HEK293 (cell line): Measurements from ENCODE around the gene KLHL5.

Experiments used
- CTCF ChIA-PET: fragments of 350-600 bp; formaldehyde crosslinking; extraction: SDS; loops from one replicate; lab custom pipeline; 2021; ENCODE audit warnings: antibody characterized with exemption; lab: Yijun Ruan, JAX
- POLR2A ChIA-PET: fragments of 300-600 bp; formaldehyde crosslinking; extraction: SDS; loops from one replicate; lab custom pipeline; 2020; ENCODE audit warnings: antibody characterized with exemption, inconsistent platforms; lab: Yijun Ruan, JAX
- H3K27ac ChIP-seq: fragments of 200-500 bp; sonication (Bioruptor generic); 2 replicates; pipeline ENCODE4 v1.5.1; 2014; ENCODE audit warnings: low read depth, low read length, control low read depth, inconsistent platforms; ENCODE audit errors: extremely low read depth
- H3K36me3 ChIP-seq, 2 experiments: fragments of 200-500 bp in 1 of 2; sonication (Bioruptor generic) in 1 of 2; 1 replicate in 1 of 2; 2 replicates in 1 of 2; pipeline ENCODE4 v1.5.1; 2014 to 2017; ENCODE audit warnings: inconsistent platforms in 2 of 2, low read length in 2 of 2; ENCODE audit not compliant: control insufficient read depth in 2 of 2, insufficient read depth in 1 of 2
- H3K4me1 ChIP-seq: fragments of 200-500 bp; sonication (Bioruptor generic); 2 replicates; pipeline ENCODE4 v1.5.1; 2014; ENCODE audit warnings: mild to moderate bottlenecking, low read length, inconsistent platforms; ENCODE audit not compliant: control insufficient read depth, insufficient read depth
- H3K4me3 ChIP-seq: 2 replicates; pipeline ENCODE4 v1.5.1; 2011; ENCODE audit warnings: low read depth, mild to moderate bottlenecking, control low read depth, low read length, moderate library complexity
- H3K9me3 ChIP-seq: fragments of 200-500 bp; sonication (Bioruptor generic); 2 replicates; pipeline ENCODE4 v1.5.1; 2014; ENCODE audit warnings: low read depth, low read length, inconsistent platforms; ENCODE audit not compliant: control insufficient read depth, insufficient read depth
- IKZF3 ChIP-seq: fragments of 450-650 bp; IDR thresholded peaks from 2 replicates; pipeline ENCODE4 v1.5.0; 2018; ENCODE audit warnings: missing biosample characterization, mild to moderate bottlenecking, missing genetic modification characterization, moderate library complexity
- KLF17 ChIP-seq: fragments of 450-650 bp; formaldehyde crosslinking; IDR thresholded peaks from 2 replicates; pipeline ENCODE4 v1.5.1; 2016; ENCODE audit warnings: missing biosample characterization, missing genetic modification characterization
- SP7 ChIP-seq: fragments of 450-650 bp; formaldehyde crosslinking; IDR thresholded peaks from 2 replicates; pipeline ENCODE4 v1.5.1; 2016; ENCODE audit warnings: missing biosample characterization, missing genetic modification characterization
- TCF7L2 ChIP-seq: IDR thresholded peaks from 2 replicates; pipeline ENCODE4 v1.6.1; 2011; ENCODE audit warnings: low read depth, mild to moderate bottlenecking, inconsistent platforms, low read length, moderate library complexity, borderline replicate concordance
- ZBTB17 ChIP-seq: fragments of 450-650 bp; formaldehyde crosslinking; IDR thresholded peaks from 2 replicates; pipeline ENCODE4 v1.5.1; 2016; ENCODE audit warnings: missing biosample characterization, missing genetic modification characterization
- ZBTB6 ChIP-seq: fragments of 450-650 bp; formaldehyde crosslinking; IDR thresholded peaks from 2 replicates; pipeline ENCODE4 v1.5.1; 2017; ENCODE audit warnings: missing biosample characterization, missing genetic modification characterization
- ZEB2 ChIP-seq: fragments of 450-650 bp; formaldehyde crosslinking; IDR thresholded peaks from 2 replicates; pipeline ENCODE4 v1.5.1; 2016; ENCODE audit warnings: missing biosample characterization, missing genetic modification characterization
- ZIC2 ChIP-seq: fragments of 450-650 bp; formaldehyde crosslinking; IDR thresholded peaks from 2 replicates; pipeline ENCODE4 v1.5.1; 2016; ENCODE audit warnings: missing biosample characterization, missing genetic modification characterization
- ZNF175 ChIP-seq: fragments of 450-650 bp; formaldehyde crosslinking; IDR thresholded peaks from 2 replicates; pipeline ENCODE4 v1.5.1; 2016; ENCODE audit warnings: missing biosample characterization, missing genetic modification characterization
- ZNF202 ChIP-seq: fragments of 450-650 bp; formaldehyde crosslinking; IDR thresholded peaks from 2 replicates; pipeline ENCODE4 v1.5.1; 2016; ENCODE audit warnings: missing biosample characterization, missing genetic modification characterization, borderline replicate concordance
- ZNF221 ChIP-seq: fragments of 450-650 bp; formaldehyde crosslinking; IDR thresholded peaks from 2 replicates; pipeline ENCODE4 v1.5.1; 2017; ENCODE audit warnings: missing biosample characterization, missing genetic modification characterization, borderline replicate concordance
- ZNF280D ChIP-seq: fragments of 450-650 bp; formaldehyde crosslinking; IDR thresholded peaks from 2 replicates; pipeline ENCODE4 v1.5.1; 2016; ENCODE audit warnings: missing biosample characterization, missing genetic modification characterization
- ZNF292 ChIP-seq: fragments of 450-650 bp; formaldehyde crosslinking; IDR thresholded peaks from 2 replicates; pipeline ENCODE4 v1.5.1; 2016; ENCODE audit warnings: low read depth, missing biosample characterization, missing genetic modification characterization, borderline replicate concordance
- ZNF341 ChIP-seq: fragments of 450-650 bp; formaldehyde crosslinking; IDR thresholded peaks from 2 replicates; pipeline ENCODE4; 2016; ENCODE audit warnings: low read depth, missing biosample characterization, missing genetic modification characterization
- ZNF362 ChIP-seq: fragments of 450-650 bp; formaldehyde crosslinking; IDR thresholded peaks from 2 replicates; pipeline ENCODE4 v1.5.1; 2016; ENCODE audit warnings: missing biosample characterization, missing genetic modification characterization
- ZNF366 ChIP-seq: fragments of 450-650 bp; formaldehyde crosslinking; conservative IDR thresholded peaks from 2 replicates; pipeline ENCODE4 v1.5.1; 2016; ENCODE audit warnings: missing biosample characterization, missing genetic modification characterization
- ZNF391 ChIP-seq: fragments of 450-650 bp; formaldehyde crosslinking; IDR thresholded peaks from 2 replicates; pipeline ENCODE4 v1.5.1; 2016; ENCODE audit warnings: low read depth, missing biosample characterization, missing genetic modification characterization, borderline replicate concordance
- ZNF394 ChIP-seq: fragments of 450-650 bp; formaldehyde crosslinking; IDR thresholded peaks from 2 replicates; pipeline ENCODE4 v1.5.1; 2016; ENCODE audit warnings: missing biosample characterization, missing genetic modification characterization, mild to moderate bottlenecking, moderate library complexity, borderline replicate concordance
- ZNF510 ChIP-seq: fragments of 450-650 bp; formaldehyde crosslinking; IDR thresholded peaks from 2 replicates; pipeline ENCODE4 v1.5.1; 2018; ENCODE audit warnings: mild to moderate bottlenecking, missing genetic modification characterization, missing biosample characterization; ENCODE audit not compliant: insufficient replicate concordance
- ZNF514 ChIP-seq: fragments of 450-650 bp; formaldehyde crosslinking; IDR thresholded peaks from 2 replicates; pipeline ENCODE4 v1.5.1; 2016; ENCODE audit warnings: missing biosample characterization, missing genetic modification characterization
- ZNF555 ChIP-seq: fragments of 450-650 bp; formaldehyde crosslinking; conservative IDR thresholded peaks from 2 replicates; pipeline ENCODE4 v1.5.1; 2017; ENCODE audit warnings: missing biosample characterization, mild to moderate bottlenecking, missing genetic modification characterization, inconsistent platforms
- ZNF623 ChIP-seq: fragments of 450-650 bp; formaldehyde crosslinking; IDR thresholded peaks from 2 replicates; pipeline ENCODE4 v1.5.1; 2016; ENCODE audit warnings: missing biosample characterization, missing genetic modification characterization
- ZNF670 ChIP-seq: fragments of 450-650 bp; formaldehyde crosslinking; IDR thresholded peaks from 2 replicates; pipeline ENCODE4 v1.5.1; 2016; ENCODE audit warnings: missing biosample characterization, missing genetic modification characterization, low read depth
- ZNF707 ChIP-seq: fragments of 450-650 bp; formaldehyde crosslinking; IDR thresholded peaks from 2 replicates; pipeline ENCODE4 v1.5.1; 2016; ENCODE audit warnings: missing biosample characterization, missing genetic modification characterization
- ZNF776 ChIP-seq: fragments of 450-650 bp; formaldehyde crosslinking; IDR thresholded peaks from 2 replicates; pipeline ENCODE4 v1.5.0; 2017; ENCODE audit warnings: missing biosample characterization, missing genetic modification characterization, borderline replicate concordance
- ZNF843 ChIP-seq: fragments of 450-650 bp; formaldehyde crosslinking; IDR thresholded peaks from 2 replicates; pipeline ENCODE4 v1.5.1; 2016; ENCODE audit warnings: missing biosample characterization, missing genetic modification characterization
- ZSCAN16 ChIP-seq: fragments of 450-650 bp; formaldehyde crosslinking; IDR thresholded peaks from 2 replicates; pipeline ENCODE4 v1.5.1; 2016; ENCODE audit warnings: missing biosample characterization, missing genetic modification characterization
- ZSCAN18 ChIP-seq: fragments of 450-650 bp; formaldehyde crosslinking; IDR thresholded peaks from 2 replicates; pipeline ENCODE4 v1.5.1; 2016; ENCODE audit warnings: missing biosample characterization, missing genetic modification characterization

Gene KLHL5

GRCh38 chr4:39102297-39102696 is 40.3 kb downstream of the KLHL5 start:
- CTCF ChIA-PET, result interaction anchor here (0.7 kb wide), 1 partner anchor 402 kb away, joined by 8 read pairs; no protein-coding TSS in a partner anchor
- no peaks in the 10 kb centered on the region for H3K4me1 ChIP-seq
- H3K9me3 ChIP-seq, result no peaks in the 10 kb centered on the region
- H3K36me3 ChIP-seq, result peaks cover 0 to 20% of the 10 kb centered on the region in 2 experiments; a peak in 2 of 3 replicates
- no peak for TF ChIP-seq ZNF341 (tag by site-specific recombination)
- no peak for TF ChIP-seq ZNF510 (tag by site-specific recombination)
- TF ChIP-seq SP7 (tag by site-specific recombination), result no peak
- no peak for TF ChIP-seq ZNF221 (tag by site-specific recombination)
- TF ChIP-seq ZNF623 (tag by site-specific recombination), result no peak
- no peak for TF ChIP-seq ZNF366
- no peak for TF ChIP-seq KLF17 (tag by site-specific recombination)
- TF ChIP-seq ZBTB6 (tag by site-specific recombination), result no peak
- TF ChIP-seq ZSCAN18 (tag by site-specific recombination), result no peak
- no peak for TF ChIP-seq IKZF3 (tag by site-specific recombination)
- TF ChIP-seq ZSCAN16 (tag by site-specific recombination), result no peak
- TF ChIP-seq ZNF394 (tag by site-specific recombination), result no peak
- TF ChIP-seq ZNF843 (tag by site-specific recombination), result no peak
- TF ChIP-seq ZNF280D (tag by site-specific recombination), result no peak
- POLR2A ChIA-PET, result no interaction called here
- H3K4me3 ChIP-seq, result no peak overlapping the region
- H3K27ac ChIP-seq, result no peak overlapping the region

GRCh38 chr4:39103291-39103690 is 41.3 kb downstream of the KLHL5 start:
- Histone ChIP-seq H3K36me3 (peaks cover 0 to 20% of the 10 kb centered on the region in 2 experiments; a peak in 2 of 3 replicates), H3K4me1 (no peaks in the 10 kb centered on the region), H3K27ac (no peak overlapping the region), H3K4me3 (no peak overlapping the region), H3K9me3 (no peaks in the 10 kb centered on the region)
- CTCF ChIA-PET, result interaction anchor here (0.6 to 0.7 kb wide), 2 partner anchors 17 to 434 kb away, joined by 3 to 5 read pairs; no protein-coding TSS in a partner anchor
- POLR2A ChIA-PET, result interaction anchor here (0.6 kb wide), 1 partner anchor 28 kb away, joined by 4 read pairs; no protein-coding TSS in a partner anchor
- no peak for TF ChIP-seq ZNF202 (tag by site-specific recombination)
- no peak for TF ChIP-seq ZNF391 (tag by site-specific recombination)
- no peak for TF ChIP-seq ZNF776 (tag by site-specific recombination)
- TF ChIP-seq TCF7L2, result no peak
- no peak for TF ChIP-seq ZNF514 (tag by site-specific recombination)
- no peak for TF ChIP-seq ZNF707
- TF ChIP-seq ZNF555 (tag by site-specific recombination), result no peak
- no peak for TF ChIP-seq ZNF292 (tag by site-specific recombination)
- no peak for TF ChIP-seq ZNF175 (tag by site-specific recombination)
- no peak for TF ChIP-seq ZIC2 (tag by site-specific recombination)
- no peak for TF ChIP-seq ZNF670 (tag by site-specific recombination)
- no peak for TF ChIP-seq ZEB2 (tag by site-specific recombination)
- TF ChIP-seq ZBTB17 (tag by site-specific recombination), result no peak
- TF ChIP-seq ZNF362 (tag by site-specific recombination), result no peak
